AG04450 (cell line): Measurements from ENCODE around the gene MAP3K10. TPM values are rescaled to one million over a fixed set of nuclear protein-coding genes. Genes with fewer than 3 reads are reported as not detected.

Source experiments
- CTCF ChIA-PET: fragments of 300-600, 350-600 bp; formaldehyde crosslinking; extraction: SDS; loops from one replicate; lab custom pipeline; 2022; ENCODE audit warnings: antibody characterized with exemption, inconsistent platforms; lab: Charles Lee
- POLR2A ChIA-PET: fragments of 350-600 bp; formaldehyde crosslinking; extraction: SDS; loops from one replicate; lab custom pipeline; 2021; ENCODE audit warnings: antibody characterized with exemption, inconsistent platforms; lab: Yijun Ruan, JAX
- DNase-seq: peaks from one replicate; pipeline ENCODE4 v3.0.0-alpha.2; 2011; ENCODE audit warnings: low read depth, low spot score
- H3K27ac ChIP-seq: one replicate; pipeline ENCODE4 v1.5.1; 2012; ENCODE audit warnings: low read depth, low read length, control low read depth
- H3K27me3 ChIP-seq: one replicate; pipeline ENCODE4 v1.6.0; 2012; ENCODE audit warnings: low read length; ENCODE audit not compliant: control insufficient read depth, insufficient read depth
- H3K4me3 ChIP-seq: 2 replicates; pipeline ENCODE4 v1.5.1; 2011; ENCODE audit warnings: mild to moderate bottlenecking, low read depth, low read length, control low read depth
- H3K9me3 ChIP-seq: 2 replicates; pipeline ENCODE4 v1.5.1; 2012; ENCODE audit warnings: low read length; ENCODE audit not compliant: control insufficient read depth, insufficient read depth
- polyA plus RNA-seq: library from polyadenylated mRNA; depleted of rRNA; stranded (reverse); fragments of >200 nt; gene quantifications from 2 replicates; pipeline ENCODE4 v1.2.3, GENCODE V29; 2011
- TF ChIP-seq, protein P1 (sequence below): IDR thresholded peaks from 2 replicates; pipeline ENCODE4 v1.5.1; 2011; ENCODE audit warnings: low read depth, low read length, control low read depth, inconsistent platforms

Gene MAP3K10
- polyA plus RNA-seq, 1 experiment, result 2.0 TPM

GRCh38 chr19:40200341-40201099, 9.3 kb downstream of the MAP3K10 start:
- H3K27me3 ChIP-seq, result no peaks in the 10 kb centered on the region
- DNase-seq, result no peak
- POLR2A ChIA-PET, result interaction anchor here (0.5 kb wide), 1 partner anchor 58 kb away, joined by 4 read pairs; no protein-coding TSS in a partner anchor
- no peak overlapping the region for H3K4me3 ChIP-seq
- H3K27ac ChIP-seq, result no peak overlapping the region
- H3K9me3 ChIP-seq, result no peaks in the 10 kb centered on the region; the same call in 1 of the 2 replicates
- CTCF ChIA-PET, result no interaction called here
- TF ChIP-seq, protein P1, sequence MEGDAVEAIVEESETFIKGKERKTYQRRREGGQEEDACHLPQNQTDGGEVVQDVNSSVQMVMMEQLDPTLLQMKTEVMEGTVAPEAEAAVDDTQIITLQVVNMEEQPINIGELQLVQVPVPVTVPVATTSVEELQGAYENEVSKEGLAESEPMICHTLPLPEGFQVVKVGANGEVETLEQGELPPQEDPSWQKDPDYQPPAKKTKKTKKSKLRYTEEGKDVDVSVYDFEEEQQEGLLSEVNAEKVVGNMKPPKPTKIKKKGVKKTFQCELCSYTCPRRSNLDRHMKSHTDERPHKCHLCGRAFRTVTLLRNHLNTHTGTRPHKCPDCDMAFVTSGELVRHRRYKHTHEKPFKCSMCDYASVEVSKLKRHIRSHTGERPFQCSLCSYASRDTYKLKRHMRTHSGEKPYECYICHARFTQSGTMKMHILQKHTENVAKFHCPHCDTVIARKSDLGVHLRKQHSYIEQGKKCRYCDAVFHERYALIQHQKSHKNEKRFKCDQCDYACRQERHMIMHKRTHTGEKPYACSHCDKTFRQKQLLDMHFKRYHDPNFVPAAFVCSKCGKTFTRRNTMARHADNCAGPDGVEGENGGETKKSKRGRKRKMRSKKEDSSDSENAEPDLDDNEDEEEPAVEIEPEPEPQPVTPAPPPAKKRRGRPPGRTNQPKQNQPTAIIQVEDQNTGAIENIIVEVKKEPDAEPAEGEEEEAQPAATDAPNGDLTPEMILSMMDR, result no peak

DNA sequence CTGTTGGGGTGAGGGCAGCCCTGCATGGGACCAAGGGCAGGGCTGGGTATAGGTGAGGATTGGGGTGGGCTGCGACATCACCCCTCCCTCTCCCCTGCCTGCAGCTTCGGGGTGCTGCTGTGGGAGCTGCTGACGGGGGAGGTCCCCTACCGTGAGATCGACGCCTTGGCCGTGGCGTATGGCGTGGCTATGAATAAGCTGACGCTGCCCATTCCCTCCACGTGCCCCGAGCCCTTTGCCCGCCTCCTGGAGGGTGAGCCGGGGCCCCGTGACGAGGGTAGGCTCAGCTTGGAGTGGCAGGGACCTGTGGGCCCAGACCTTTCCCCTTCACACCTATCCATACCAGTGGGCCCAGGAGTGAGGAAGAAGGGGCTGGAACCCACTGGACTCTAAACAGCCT, 13.2 kb downstream of the MAP3K10 start:
- no peak overlapping the region for H3K27ac ChIP-seq
- ChIA-PET CTCF (no interaction called here), POLR2A (no interaction called here)
- H3K27me3 ChIP-seq, result no peaks in the 10 kb centered on the region
- DNase-seq, result no peak
- H3K9me3 ChIP-seq, result peaks cover 4% of the 10 kb centered on the region; the same call in 1 of the 2 replicates
- H3K4me3 ChIP-seq, result no peak overlapping the region
- TF ChIP-seq, protein P1, result no peak

- POLR2A ChIA-PET, result interaction anchor here (0.9 kb wide), 1 partner anchor 14 kb away, joined by 3 read pairs; no protein-coding TSS in a partner anchor
These were observed 14.5 kb downstream of the MAP3K10 start for GRCh38 chr19:40205760-40206159.

DNA sequence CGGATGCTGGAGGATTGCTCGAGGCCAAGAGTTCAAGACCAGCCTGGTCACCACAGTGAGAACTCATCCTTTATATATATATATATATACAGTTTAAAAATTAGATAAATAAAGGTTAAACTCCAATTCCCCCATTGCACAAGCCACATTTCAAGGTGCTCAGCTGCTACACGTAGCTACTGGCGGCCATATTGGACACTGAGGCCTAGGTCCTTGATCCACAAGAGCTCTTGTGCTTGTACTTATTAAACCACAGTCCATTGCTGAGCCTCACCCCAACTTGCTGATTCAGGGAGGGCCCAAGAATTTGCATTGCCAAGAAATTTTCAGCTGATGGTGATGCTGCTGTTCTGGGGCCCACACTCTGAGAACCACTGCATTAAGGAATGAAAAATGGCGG, 17.4 kb downstream of the MAP3K10 start:
- Histone ChIP-seq H3K27ac (no peak overlapping the region), H3K9me3 (peaks cover 4% of the 10 kb centered on the region; the same call in 1 of the 2 replicates), H3K27me3 (no peaks in the 10 kb centered on the region), H3K4me3 (no peak overlapping the region)
- TF ChIP-seq, protein P1, result no peak
- ChIA-PET CTCF (no interaction called here), POLR2A (no interaction called here)
- no peak for DNase-seq

More at GRCh38 chr19:40205760-40206159, 14.5 kb downstream of the MAP3K10 start:
- TF ChIP-seq, protein P1, result no peak
- Histone ChIP-seq H3K9me3 (peaks cover 4% of the 10 kb centered on the region; the same call in 1 of the 2 replicates), H3K4me3 (no peak overlapping the region), H3K27ac (no peak overlapping the region), H3K27me3 (no peaks in the 10 kb centered on the region)
- CTCF ChIA-PET, result no interaction called here
- DNase-seq, result no peak

DNA sequence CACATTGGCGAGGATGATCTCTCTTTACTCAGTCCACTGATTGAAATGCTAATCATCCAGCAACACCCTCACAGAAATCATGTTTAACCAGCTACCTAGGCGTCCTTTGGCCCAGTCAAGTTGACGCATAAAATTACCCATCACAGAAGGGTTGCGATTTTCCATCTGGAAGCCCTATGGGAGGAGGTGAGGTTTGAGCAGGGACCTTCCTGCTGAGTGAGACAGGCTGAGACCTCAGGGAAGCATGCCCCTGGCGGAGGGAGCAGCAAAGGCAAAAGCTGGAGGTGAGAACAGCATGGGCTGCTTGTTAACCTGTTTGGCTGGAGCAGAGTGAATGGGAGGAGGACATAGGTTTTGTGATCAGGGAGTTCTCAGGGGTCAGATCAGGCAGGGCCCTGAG, 19.7 kb downstream of the MAP3K10 start:
- Histone ChIP-seq H3K4me3 (no peak overlapping the region), H3K27ac (no peak overlapping the region), H3K9me3 (peaks cover 1% of the 10 kb centered on the region; the same call in 1 of the 2 replicates), H3K27me3 (no peaks in the 10 kb centered on the region)
- POLR2A ChIA-PET, result no interaction called here
- DNase-seq, result no peak
- CTCF ChIA-PET, result interaction anchor here (0.7 kb wide), 1 partner anchor 71 kb away, joined by 3 read pairs; no protein-coding TSS in a partner anchor
- TF ChIP-seq, protein P1, result no peak
